Left ventricle myocardium inferior (tissue), 1 donor: ENCODE measurements around the gene NOL9. TPM values are rescaled to one million over a fixed set of nuclear protein-coding genes. Genes with fewer than 3 reads are reported as not detected.

ENCODE experiments used
- DNase-seq: peaks from one replicate; pipeline ENCODE4 v3.0.0-alpha.2; 2020
- H3K27ac ChIP-seq: fragments of 200-600 bp; replicated peaks from 2 replicates; pipeline ENCODE4 v1.8.0; 2021
- H3K27me3 ChIP-seq: fragments of 200-600 bp; 2 replicates; pipeline ENCODE4 v1.8.0; 2021; ENCODE audit warnings: low read depth
- H3K36me3 ChIP-seq: fragments of 200-600 bp; 2 replicates; pipeline ENCODE4 v1.8.0; 2021
- H3K4me1 ChIP-seq: fragments of 200-600 bp; 2 replicates; pipeline ENCODE4 v1.8.0; 2021
- H3K4me3 ChIP-seq: fragments of 200-600 bp; 2 replicates; pipeline ENCODE4 v1.8.0; 2021; ENCODE audit warnings: mild to moderate bottlenecking, moderate library complexity
- H3K9me3 ChIP-seq: fragments of 200-600 bp; replicated peaks from 2 replicates; pipeline ENCODE4 v1.8.0; 2021
- intact Hi-C: fragments of 100-400 bp; cut with micrococcal nuclease; formaldehyde crosslinking; loops from one replicate; pipeline ENCODE4 v1.11.0; 2022
- total RNA-seq: library from RNA; stranded (reverse); fragmentation: NEBNext Ultra II Directional; extraction: Animal tissue kit (Norgen Biotek cat#: 25700); gene quantifications from one replicate; pipeline ENCODE4 v1.2.1, GENCODE V29; 2021
- TF ChIP-seq, protein P1 (sequence below): fragments of 200-600 bp; IDR thresholded peaks from 2 replicates; pipeline ENCODE4 v1.8.0; 2021; ENCODE audit warnings: antibody characterized with exemption, mild to moderate bottlenecking, borderline replicate concordance
- donor health status: DM: no; HTN: yes; CAD: no; lungs with severe emphysema.

Gene NOL9
- total RNA-seq, 1 donor from 2014 or later = 13.4 TPM

DNA sequence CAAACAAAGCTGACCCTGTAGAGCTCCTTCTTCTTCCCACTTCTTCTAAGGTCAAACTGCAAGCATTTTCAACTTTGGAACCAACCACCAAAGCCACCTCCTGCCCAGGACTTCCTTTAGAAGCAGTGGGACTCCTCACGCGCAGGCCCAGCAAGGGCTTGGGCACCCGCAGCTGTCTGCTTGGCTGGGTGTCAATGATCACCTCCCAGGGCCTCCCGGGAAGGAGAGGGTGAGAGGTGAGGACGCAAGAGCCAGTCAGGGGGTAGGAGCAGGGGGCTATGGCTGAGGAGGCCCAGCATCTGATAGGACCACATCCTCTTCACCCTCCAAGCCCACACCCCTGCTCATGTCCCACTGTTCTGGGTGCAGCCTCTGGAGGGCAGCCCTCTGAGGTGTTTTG is 38.1 kb upstream of the NOL9 start:
- Histone ChIP-seq H3K36me3 (peaks cover 92% of the 10 kb centered on the region), H3K4me1 (peaks cover 97% of the 10 kb centered on the region), H3K27ac (peak overlapping the region; percentile 59), H3K4me3 (no peak overlapping the region), H3K27me3 (no peaks in the 10 kb centered on the region), H3K9me3 (no peaks in the 10 kb centered on the region)
- TF ChIP-seq, protein P1, sequence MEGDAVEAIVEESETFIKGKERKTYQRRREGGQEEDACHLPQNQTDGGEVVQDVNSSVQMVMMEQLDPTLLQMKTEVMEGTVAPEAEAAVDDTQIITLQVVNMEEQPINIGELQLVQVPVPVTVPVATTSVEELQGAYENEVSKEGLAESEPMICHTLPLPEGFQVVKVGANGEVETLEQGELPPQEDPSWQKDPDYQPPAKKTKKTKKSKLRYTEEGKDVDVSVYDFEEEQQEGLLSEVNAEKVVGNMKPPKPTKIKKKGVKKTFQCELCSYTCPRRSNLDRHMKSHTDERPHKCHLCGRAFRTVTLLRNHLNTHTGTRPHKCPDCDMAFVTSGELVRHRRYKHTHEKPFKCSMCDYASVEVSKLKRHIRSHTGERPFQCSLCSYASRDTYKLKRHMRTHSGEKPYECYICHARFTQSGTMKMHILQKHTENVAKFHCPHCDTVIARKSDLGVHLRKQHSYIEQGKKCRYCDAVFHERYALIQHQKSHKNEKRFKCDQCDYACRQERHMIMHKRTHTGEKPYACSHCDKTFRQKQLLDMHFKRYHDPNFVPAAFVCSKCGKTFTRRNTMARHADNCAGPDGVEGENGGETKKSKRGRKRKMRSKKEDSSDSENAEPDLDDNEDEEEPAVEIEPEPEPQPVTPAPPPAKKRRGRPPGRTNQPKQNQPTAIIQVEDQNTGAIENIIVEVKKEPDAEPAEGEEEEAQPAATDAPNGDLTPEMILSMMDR = no peak
- intact Hi-C loops = no loop called here
- DNase-seq = no peak

DNA sequence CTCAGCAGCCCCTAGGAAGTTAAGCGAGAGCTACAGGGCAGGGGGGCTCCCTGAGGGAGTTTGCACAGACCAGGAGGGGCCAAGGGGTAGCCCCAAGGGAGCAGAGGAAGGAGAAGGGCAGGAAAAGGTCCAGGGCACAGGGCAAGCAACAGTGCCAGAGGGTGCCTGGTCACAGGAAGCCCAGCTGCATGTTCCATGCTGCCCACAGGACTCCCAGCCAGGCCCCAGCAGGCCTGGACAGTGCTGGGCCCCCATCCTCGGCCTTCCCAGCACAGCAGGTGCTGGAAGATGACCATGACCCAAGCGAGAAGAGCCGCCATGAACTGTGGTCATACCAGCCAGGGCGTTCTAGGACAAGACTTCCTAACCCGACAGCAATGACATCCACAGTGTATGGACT is 37.3 kb upstream of the NOL9 start:
- TF ChIP-seq, protein P1 = no peak
- intact Hi-C loops = no loop called here
- Histone ChIP-seq H3K27me3 (no peaks in the 10 kb centered on the region), H3K9me3 (no peaks in the 10 kb centered on the region), H3K4me3 (no peak overlapping the region), H3K27ac (peak overlapping the region; percentile 59), H3K36me3 (peaks cover 86% of the 10 kb centered on the region), H3K4me1 (peaks cover 97% of the 10 kb centered on the region)
- no peak for DNase-seq

DNA sequence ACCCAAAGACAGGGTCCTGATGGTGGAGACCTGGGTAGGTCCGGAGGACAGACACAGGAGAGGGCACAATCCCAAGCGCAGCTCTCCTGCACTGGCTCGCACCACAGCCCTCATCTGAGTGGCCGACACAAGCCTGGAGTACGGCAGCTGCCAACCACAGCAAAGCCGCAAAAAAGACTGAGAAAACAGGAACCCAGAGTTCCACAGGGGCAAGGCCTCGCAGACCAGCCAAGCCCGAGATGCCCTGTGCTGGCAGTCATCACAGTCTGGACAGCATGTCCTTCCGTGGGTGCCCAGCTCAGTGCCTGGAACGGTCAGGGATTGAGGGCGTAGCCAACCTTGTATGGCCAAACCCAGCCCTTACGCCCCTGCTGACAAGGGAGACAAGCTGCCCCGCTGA is 36.9 kb upstream of the NOL9 start:
- Histone ChIP-seq H3K9me3 (no peaks in the 10 kb centered on the region), H3K4me3 (no peak overlapping the region), H3K4me1 (peaks cover 97% of the 10 kb centered on the region), H3K27ac (peak overlapping the region; percentile 59), H3K27me3 (no peaks in the 10 kb centered on the region), H3K36me3 (peaks cover 81% of the 10 kb centered on the region)
- intact Hi-C loops = no loop called here
- no peak for DNase-seq
- TF ChIP-seq, protein P1 = no peak

DNA sequence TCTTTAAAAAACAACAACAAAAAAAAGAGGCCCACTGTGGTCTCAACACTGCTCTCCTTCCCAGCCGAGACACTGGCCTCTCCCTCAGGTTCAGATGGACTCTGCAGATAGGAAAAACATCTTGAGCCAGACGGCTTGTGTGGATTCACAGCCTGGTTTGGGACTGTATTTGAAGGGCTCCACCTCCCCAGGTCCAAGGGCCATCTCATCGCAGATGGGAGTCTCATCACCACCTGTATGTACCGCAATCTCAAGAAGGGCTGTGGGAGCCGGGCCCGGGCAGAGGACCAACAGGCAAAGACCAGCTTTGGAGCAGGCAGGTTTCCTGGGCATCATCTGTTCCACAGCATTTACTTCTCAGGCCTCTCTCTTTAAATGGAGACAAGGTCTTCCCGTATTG is 35.7 kb upstream of the NOL9 start:
- no peak for DNase-seq
- Histone ChIP-seq H3K27ac (peak overlapping the region; percentile 61), H3K27me3 (no peaks in the 10 kb centered on the region), H3K4me1 (peaks cover 97% of the 10 kb centered on the region), H3K4me3 (no peak overlapping the region), H3K9me3 (no peaks in the 10 kb centered on the region), H3K36me3 (peaks cover 70% of the 10 kb centered on the region)
- intact Hi-C loops = no loop called here
- TF ChIP-seq, protein P1 = no peak

DNA sequence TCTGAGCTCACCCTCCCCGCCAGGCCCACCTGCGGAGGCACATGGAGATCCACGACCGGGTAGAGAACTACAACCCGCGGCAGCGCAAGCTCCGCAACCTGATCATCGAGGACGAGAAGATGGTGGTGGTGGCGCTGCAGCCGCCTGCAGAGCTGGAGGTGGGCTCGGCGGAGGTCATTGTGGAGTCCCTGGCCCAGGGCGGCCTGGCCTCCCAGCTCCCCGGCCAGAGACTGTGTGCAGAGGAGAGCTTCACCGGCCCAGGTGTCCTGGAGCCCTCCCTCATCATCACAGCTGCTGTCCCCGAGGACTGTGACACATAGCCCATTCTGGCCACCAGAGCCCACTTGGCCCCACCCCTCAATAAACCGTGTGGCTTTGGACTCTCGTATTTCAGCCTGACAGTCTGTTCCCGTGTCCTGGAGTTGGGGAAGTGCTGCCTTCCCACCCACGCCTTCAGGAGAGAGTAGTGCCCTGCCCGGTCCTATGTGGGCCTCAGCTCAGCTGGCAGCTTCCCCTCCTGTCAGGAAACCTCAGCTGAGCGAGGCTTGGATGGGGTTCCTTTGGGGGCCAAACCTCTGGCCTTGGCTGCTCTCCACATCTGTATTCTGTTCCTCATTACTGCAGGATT is 34.7 kb upstream of the NOL9 start:
- Histone ChIP-seq H3K9me3 (no peaks in the 10 kb centered on the region), H3K36me3 (peaks cover 59% of the 10 kb centered on the region), H3K27me3 (no peaks in the 10 kb centered on the region), H3K4me3 (no peak overlapping the region), H3K4me1 (peaks cover 97% of the 10 kb centered on the region), H3K27ac (peak overlapping the region; percentile 61)
- intact Hi-C loops = no loop called here
- DNase-seq = no peak
- TF ChIP-seq, protein P1 = no peak
